Measurements from ENCODE around the gene INPP5D.

The INPP5D gene

DNA sequence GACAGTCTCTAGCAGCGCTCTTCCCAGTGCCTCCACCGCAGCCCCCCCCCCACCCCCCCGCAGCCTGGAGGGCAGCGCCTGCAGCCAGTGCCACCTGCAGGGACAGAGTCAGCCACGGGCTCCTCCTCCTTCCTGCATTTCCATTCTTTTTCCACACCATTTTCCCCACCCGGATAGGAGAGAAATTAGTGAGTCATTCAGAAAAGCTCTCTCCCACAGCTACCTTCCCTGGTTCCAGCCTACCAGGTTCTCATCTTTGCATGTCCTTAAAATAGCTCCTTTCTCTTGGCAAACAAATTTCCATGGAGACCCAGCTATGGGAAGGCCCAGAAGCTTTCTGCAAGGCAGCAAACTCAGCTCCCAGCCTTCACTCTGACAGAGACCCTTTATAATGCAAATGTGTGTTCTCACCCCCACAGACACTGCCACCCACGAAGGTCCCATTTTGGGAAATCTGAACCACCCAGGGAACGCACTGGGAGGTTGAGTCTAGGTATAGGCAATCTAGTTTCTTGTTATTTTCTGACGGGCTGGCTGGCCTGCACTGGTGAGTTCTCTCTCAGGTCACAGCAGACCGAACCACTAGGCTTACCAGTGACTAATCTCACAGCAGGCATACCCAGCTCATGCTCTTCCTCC is 149.5 kb downstream of the INPP5D start:
- no peak overlapping the region for H3K4me3 ChIP-seq (ENCODE audit: low read length)
- no peak for DNase-seq (ENCODE audit: low read depth, low spot score)

DNA sequence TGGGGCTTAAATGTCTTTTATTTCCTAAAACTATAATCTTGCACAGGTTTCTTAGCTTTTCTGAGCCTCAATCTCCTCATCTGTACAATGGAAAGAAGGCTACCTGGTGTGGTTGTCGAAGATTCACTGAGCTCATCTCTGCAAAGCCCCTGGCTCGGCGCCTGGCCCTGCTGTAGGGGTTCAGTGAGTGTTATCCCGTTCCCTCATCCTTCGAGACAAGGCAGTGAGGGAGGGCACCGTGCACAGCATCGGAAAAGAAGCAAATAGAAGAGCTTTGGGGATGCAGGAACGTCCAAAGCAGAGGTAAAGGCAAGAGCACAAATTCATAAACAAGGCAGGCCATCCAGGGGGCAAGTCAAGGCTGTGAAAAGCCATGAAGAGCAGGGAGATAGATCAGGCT is 150.1 kb downstream of the INPP5D start:
- no peak for DNase-seq (ENCODE audit: low read depth, low spot score)
- no peak overlapping the region for H3K4me3 ChIP-seq (ENCODE audit: low read length)

DNA sequence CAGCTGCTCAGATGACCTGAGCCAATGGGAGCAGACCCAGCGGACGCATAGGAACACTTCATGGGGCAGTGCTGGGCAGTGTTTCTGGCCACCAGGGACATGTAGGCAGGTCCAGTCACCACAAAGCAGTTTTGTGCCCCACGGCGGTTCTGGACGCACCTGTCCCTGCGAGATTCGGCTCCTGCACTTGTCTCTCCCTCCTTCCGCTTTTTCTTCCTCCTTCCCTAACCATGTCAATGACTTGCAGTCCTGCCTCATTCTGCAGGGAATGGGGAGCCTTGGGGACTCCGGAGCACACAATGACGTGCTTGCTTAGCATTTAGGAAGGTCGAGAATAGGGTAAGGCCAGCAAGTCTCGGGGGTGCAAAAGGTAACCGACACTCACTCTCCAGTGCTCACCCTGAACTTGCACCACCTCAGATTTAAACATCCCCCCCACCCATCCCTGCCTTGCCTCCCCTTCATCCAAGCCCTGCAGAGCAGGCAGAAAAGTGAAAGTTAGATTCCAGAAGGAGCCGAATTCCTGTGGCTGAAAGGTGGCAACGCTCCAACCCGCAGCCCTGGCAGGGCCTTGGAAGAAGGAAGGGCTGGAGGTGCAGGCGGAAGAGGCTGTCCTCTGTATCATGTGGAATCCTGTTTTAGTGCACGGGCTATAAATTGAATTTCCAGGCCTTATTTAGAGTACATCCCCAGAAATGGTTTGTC is 150.9 kb downstream of the INPP5D start:
- no peak overlapping the region for H3K4me3 ChIP-seq (ENCODE audit: low read length)
- DNase-seq (ENCODE audit: low read depth, low spot score): no peak

DNA sequence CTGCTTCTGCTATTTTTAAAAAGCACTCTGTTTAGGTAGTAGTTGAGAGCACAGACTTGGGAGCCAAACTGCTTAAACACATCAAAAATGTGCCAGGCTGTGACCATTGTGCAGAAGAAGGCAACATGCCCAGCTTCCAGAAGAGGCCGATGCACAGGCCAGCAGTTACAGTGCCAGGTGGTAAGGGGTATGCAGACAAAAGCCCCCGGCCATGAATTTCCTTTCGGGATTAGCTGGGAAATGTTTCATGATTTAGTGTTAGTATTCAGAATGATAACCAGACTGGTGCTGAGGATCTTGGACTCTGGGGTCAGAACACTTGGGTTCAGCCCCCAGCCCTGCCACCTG is 151.4 kb downstream of the INPP5D start:
- no peak overlapping the region for H3K4me3 ChIP-seq (ENCODE audit: low read length)
- DNase-seq (ENCODE audit: low read depth, low spot score): no peak

DNA sequence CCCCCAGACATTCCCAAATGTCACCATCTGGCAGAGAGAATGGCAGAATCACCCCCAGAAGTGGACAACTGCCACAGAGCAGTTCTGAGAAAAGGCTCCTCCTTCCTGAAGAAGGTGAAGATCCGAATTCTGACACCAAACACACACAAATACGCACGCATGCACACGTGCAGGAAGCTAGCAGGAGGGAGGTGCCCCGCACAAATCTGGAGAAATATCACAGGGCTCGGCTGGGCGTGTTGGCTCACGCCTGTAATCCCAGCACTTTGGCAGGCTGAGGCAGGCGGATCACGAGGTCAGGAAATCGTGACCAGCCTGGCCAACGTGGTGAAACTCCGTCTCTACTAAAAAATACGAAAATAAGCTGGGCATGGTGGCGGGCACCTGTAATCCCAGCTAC is 152.9 kb downstream of the INPP5D start:
- DNase-seq (ENCODE audit: low read depth, low spot score): no peak
- no peak overlapping the region for H3K4me3 ChIP-seq (ENCODE audit: low read length)

DNA sequence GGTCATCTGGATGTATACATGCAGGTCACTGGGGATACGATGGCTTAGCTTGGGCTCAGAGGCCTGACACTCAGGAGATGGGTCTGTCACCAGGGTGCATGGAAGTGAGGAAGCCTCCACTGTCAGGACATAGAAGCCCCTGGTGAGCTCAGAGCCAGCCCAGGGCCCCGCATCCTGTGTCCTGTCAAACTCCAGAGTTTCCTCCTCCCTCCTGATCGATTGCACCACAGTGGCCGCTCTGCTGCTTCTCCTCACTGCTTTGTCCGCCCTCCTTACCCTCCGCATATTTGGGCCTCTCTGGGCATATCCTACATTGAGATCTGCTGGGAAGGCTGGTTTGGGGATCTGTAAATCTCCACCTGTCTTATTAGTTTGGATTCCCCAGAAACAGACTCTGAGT is 153.8 kb downstream of the INPP5D start:
- H3K4me3 ChIP-seq (ENCODE audit: low read length): no peak overlapping the region
- DNase-seq (ENCODE audit: low read depth, low spot score): no peak

DNA sequence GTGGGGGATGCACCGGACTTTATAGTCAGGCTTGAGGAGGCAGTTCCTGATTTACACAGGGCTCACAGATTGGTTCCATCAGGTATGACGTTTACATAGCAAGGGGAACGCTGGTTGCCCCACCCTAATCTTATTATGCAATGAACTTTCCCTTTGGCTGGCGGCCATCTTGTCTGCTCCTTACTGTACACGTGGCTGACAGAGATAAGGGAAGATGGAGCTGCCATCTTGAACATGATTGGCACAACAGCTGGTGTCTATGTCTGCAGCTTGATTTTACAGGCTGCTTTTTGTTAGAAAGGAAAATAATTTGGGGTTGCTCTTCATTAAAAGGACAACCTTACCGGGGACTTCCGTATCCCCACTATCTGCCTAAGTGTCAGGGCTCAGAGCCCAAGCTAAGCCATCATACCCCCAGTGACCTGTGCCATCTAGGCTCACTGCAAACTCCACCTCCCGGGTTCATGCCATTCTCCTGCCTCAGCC is 157.8 kb downstream of the INPP5D start:
- no peak for DNase-seq (ENCODE audit: low read depth, low spot score)
- H3K4me3 ChIP-seq (ENCODE audit: low read length): no peak overlapping the region

DNA sequence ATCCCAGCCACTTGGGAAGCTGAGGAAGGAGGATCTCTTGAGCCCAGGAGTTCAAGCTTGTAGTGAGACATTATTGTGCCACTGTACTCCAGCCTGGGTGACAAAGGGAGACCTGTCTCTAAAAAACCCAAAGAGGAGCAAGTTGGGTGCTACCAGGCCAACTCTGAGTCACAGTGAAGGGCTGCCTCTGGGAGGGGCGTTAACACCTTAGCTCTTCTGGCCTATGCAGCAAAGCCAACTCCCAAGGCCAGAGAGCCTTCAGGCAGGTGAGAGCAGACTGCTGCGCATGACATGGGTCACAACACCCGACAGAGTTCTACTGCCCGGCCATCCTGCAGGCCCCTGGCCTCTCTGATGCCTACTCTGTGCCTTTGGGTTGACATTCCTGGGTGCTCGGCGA is 158.7 kb downstream of the INPP5D start:
- no peak for DNase-seq (ENCODE audit: low read depth, low spot score)
- H3K4me3 ChIP-seq (ENCODE audit: low read length): no peak overlapping the region

DNA sequence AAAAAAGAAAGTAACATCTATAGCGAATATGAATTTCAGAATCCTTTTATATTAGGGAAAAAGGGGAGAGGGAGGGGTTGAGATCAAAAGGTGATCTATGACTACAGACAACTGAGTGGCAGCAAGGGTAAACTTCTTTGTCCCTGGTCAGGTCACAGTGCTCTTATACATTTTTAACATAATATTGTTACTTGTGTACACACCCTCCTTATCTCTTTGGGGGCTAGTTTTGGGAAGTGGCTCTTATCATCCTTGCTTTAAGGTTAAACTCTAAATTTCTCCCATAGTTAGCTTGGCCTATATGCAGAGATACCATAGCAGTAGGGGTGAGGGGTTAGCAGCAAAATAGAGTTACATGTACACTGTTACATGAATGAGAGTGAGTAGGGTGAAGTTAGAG is 159.7 kb downstream of the INPP5D start:
- DNase-seq (ENCODE audit: low read depth, low spot score): no peak
- H3K4me3 ChIP-seq (ENCODE audit: low read length): no peak overlapping the region

DNA sequence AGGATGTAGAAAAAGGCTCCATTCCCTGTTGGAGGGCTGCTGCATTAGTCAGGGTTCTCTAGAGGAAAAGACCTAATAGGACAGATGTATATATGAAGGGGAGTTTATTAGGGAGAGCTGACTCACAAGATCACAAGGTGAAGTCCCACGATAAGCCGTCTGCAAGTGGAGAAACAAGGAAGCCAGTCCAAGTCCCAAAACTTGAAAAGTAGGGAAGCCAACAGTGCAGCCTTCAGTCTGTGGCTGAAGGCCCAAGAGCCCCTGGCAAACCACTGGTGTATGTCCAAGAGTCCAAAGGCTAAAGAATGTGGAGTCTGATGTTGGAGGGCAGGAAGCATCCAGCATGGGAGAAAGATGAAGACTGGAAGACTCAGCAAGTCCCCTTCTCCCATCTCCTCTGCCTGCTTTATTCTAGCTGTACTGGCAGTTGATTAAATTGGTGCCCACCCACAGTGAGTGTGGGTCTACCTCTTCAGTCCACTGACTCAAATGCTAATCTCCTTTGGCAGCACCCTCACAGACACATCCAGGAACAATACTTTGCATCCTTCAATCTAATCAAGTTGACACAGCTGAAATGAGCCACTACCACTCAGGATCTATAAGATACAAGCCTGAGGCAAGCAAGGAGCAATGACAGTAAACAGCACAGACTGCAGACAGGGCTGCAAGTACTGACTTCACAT is 161.4 kb downstream of the INPP5D start:
- no peak for DNase-seq (ENCODE audit: low read depth, low spot score)
- no peak overlapping the region for H3K4me3 ChIP-seq (ENCODE audit: low read length)

DNA sequence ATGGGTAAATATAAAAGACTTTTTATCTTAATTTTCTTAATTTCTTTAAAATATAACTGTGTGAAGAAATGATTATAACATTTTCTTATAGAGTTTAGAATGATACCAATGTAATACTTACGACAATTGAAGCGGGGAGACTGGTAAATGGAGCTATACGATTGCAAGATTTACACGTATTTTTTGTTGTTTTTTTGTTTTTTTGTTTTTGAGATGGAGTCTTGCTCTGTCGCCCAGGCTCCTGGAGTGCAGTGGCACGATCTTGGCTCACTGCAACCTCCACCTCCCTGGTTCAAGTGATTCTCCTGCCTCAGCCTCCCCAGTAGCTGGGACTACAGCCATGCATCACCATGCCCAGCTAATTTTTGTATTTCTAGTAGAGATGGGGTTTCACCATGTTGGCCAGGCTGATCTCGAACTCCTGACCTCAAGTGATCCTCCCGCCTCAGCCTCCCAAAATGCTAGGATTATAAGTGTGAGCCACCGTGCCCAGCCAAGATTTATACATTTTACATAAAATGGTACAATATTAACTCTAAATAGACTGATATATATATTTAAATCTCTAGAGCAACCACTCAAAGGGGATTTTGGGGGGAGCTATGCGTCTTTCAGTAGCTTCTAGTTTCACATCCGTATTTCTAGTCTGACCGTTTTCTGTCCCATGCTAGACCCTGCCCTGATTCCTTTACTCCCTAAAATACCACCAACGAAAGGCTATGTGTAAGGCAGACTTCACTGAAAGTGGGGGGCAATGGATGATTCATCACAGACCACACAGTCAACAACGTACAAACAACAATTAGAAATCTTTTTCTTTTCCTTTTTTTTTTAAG is 163.1 kb downstream of the INPP5D start:
- H3K4me3 ChIP-seq (ENCODE audit: low read length): no peak overlapping the region
- DNase-seq (ENCODE audit: low read depth, low spot score): no peak

DNA sequence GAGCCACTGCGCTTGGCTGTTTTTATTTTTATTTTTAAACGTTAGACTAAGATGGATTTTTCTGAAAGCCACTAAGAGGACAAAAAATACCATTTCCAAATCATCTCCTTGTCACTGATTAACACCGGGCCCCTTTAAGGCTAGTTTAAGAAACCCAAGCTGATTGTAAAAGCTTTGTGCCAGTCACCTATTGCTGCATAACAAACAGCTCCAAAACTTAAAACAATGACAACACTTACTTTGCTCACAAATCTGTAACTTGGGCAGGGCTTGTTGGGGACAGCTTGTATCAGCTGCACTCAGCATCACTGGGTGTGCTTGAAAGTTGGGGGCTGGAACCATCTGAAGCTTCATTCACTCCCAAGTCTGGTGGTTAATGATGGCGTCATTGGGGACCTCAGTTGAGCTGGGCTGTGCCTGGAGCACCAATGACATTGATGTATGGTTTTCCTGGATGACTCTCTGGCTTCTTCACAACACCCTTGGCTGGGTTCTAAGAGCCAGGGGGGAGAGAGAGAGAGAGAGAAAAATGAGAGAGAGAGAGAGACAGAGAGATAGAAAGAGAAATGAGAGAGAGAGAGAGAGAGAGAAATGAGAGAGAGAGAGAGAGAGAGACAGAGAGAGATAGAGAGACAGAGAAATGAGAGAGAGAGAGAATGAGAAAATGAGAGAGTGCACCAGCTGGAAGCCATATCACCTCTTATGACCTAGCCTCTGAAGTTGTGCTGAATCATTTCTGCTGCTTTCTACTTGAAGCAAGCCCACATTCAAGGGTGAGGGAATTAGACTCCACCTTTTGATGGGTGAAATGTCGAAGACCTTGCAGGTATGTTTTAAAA is 165.3 kb downstream of the INPP5D start:
- no peak for DNase-seq (ENCODE audit: low read depth, low spot score)
- H3K4me3 ChIP-seq (ENCODE audit: low read length): no peak overlapping the region

DNA sequence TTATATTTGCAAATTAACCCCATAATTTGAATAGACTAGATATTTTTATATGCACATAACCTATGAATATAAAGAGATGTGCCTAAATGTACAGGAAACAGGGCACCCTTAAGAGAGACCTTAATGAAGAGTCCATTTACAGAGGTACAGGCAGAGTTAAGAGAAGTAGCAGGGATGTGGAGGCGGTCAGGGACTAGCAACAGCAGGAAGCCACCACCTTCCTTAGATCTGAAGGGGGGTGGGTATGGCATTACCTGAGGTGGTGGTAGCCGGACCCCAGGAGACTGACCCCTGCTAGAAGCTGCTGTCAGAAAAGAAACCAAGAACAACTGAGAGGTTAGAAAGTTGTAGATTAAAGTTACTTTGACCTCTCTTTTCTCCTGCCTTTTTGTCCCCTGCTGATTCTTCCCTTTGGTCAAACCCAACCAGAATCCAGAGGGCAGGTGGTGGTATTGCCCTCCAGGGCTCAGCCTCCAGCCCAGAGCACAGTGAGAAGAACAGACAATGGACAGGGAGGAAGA is 166.4 kb downstream of the INPP5D start:
- H3K4me3 ChIP-seq (ENCODE audit: low read length): no peak overlapping the region
- no peak for DNase-seq (ENCODE audit: low read depth, low spot score)

DNA sequence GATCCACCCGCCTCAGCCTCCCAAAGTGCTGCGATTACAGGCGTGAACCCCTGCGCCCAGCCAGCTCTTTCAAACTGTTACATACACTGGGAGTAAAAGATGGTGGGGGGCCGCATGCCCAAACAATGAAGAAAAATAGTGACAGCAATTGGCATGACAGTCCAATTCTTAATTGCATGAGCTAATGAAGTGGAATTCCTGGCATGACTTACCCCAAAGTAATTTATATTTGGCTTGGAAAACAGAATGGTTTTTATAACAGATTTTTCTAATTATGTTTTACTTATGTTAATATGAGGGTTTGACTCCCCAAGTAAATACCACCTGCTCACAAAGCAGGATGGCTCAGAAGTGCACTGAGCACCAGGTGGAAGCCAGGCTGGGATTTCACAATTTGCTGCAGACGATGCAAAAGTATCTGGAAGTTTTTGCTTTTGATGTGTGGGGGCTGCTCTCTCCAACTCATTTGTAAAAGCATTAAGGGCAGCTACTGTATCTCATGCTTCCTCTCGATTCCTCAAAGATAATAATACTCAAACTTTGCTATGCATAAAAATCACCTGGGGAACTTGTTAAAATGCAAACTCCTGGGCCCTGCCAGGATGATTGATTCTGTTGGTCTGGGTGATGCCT is 167.3 kb downstream of the INPP5D start:
- H3K4me3 ChIP-seq (ENCODE audit: low read length): no peak overlapping the region
- no peak for DNase-seq (ENCODE audit: low read depth, low spot score)

DNA sequence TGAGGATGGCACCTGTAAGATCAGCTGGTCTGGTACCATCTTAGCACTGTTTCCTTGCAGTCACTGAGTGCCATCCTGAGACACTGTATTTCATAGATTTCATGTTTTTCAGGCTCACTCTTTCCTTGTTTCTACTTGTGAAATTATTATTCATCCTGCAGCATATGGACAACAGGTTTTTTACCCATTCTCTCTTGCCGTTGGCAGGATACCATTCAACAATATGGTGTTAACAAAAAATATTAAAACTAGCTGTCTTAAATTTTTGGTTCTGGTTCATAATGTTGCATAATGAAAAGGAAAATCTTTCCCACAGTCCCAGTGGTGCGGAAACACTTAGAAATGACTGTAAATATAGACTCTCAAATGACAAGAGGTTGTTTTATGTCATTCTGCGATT is 168.2 kb downstream of the INPP5D start:
- H3K4me3 ChIP-seq (ENCODE audit: low read length): no peak overlapping the region
- no peak for DNase-seq (ENCODE audit: low read depth, low spot score)

DNA sequence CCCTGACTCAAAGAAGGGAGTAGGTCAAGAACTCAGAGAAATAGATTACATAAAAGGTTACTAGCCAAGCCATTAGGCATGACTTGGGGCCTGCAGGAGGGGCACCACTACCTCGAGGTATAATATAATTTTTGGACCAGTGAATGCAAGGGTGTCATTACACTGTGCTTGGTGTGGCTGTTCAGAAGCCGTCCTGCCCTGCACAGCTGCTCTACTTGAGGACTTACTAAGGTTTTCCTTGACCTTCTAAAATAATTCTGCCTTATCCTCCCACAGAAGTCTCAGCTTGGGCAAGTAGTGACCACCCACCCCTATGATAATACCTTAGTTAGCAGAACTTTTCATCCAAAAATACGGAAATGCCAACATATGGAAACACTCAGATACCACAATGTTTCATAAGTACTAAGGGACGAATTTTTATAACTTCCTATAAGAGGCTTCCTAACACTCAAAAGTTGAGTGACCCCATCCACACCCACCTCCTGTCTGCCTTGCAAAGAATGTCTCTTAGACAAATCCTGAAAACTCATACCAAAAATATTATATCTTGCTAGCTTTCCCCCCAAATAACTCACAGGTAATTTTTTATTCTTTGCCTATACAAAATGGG is 173.6 kb downstream of the INPP5D start:
- no peak for DNase-seq (ENCODE audit: low read depth, low spot score)
- H3K4me3 ChIP-seq (ENCODE audit: low read length): no peak overlapping the region

DNA sequence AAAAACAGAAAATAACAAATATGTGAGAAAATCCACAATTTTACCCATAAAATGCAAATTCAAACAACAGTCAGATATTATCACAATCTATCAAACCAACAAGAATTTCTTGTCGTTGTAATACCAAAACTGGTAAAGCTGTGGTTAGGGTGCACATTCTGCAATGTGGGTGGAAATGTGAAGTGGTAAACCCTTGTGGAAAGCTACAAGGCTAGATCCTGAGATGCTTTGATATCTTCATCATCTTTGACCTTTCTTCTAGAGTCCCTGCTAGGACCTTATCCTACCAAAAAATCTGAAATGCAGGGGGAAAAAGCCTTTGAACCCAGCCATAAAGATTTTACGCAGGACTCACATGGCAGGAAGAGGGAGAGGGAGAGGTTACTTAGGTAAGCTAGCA is 174.1 kb downstream of the INPP5D start:
- DNase-seq (ENCODE audit: low read depth, low spot score): peak; percentile 44
- H3K4me3 ChIP-seq (ENCODE audit: low read length): no peak overlapping the region

DNA sequence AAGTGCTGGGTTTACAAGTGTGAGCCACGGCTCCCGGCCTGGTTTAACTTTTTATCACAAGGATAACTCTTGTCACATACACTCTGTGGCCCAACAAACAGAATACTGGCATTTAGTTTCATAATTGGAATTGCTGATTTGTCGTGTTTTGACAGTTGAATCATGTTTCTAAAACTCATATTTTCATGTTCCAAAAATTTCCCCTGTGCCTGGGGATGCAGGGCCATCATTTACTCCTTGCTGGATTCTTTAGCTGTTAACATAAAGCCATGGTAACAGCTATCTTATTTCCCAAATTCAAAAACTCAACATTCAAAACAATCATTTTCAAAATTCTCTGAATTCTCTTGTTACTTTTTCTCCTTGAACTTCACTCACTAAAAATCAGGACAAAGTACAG is 174.9 kb downstream of the INPP5D start:
- no peak overlapping the region for H3K4me3 ChIP-seq (ENCODE audit: low read length)
- DNase-seq (ENCODE audit: low read depth, low spot score): no peak
